ENCODE data around the gene ATP2B3.

Gene ATP2B3

GRCh38 chrX:153511784-153512500, 5.5 kb upstream of the ATP2B3 start:
- no peak for DNase-seq

- no peak for DNase-seq
These were observed 4.9 kb upstream of the ATP2B3 start for GRCh38 chrX:153512501-153512893.

DNA sequence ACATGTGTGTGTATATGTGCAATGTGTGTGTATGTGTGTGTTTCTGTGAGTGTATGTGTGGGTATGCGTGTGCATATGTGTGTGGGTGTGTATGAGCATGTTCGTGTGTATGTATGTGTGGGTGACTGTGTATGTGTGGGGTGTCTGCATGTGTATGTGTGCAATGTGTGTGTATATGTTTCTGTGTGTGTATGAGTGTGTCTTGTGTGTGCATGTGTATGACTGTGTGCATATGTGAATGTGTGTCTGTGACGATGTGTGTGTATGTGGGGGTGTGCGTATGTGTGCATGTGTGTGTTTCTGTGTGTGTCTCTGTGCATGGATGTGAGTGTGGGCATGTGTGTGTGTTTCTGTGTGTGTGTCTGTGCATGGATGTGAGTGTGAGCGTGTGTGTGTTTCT, 4.2 kb upstream of the ATP2B3 start:
- no peak for DNase-seq

DNA sequence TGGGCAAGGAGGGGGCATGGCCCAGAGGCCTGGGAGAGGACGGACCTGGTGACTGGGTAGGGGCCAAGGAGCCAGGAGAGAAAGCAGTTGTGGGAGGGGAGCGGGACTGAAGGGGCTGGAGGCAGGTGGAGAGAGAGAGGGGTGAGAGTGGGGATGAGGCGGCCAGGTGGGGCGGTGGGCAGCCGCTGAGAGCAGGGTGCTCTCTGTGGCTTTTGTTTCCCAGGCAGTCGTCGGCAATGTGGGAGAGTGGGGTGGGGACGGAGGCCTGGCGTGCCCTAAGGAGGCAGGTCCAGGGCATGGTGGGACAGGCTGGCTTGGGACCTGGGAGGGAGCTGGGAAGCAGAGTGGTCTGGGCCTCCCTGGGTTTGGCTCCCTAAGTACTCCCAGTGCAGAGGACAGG, 3.2 kb upstream of the ATP2B3 start:
- DNase-seq: no peak

DNA sequence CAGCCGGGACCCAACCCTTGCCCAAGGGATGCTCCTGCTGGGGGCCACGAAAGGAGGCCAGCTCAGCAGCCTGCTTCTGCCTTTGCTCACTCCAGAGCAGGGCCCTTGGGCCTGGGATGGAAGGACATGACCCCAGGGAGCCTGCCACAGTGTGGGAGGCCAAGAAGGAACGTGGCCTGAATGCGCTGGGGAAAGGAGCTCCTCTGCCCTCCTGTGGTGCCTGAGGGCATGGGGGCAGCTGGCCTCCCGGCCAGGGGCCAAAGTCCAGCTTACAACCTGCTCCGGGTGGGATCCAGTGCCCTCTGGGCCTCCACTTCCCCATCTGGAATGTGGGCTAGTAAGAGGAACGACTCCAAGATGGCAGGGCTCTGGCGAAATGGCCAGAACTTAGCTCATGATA, 2.0 kb upstream of the ATP2B3 start:
- DNase-seq: no peak

- DNase-seq: no peak
These were observed 1.4 kb upstream of the ATP2B3 start for GRCh38 chrX:153516073-153516472.

DNA sequence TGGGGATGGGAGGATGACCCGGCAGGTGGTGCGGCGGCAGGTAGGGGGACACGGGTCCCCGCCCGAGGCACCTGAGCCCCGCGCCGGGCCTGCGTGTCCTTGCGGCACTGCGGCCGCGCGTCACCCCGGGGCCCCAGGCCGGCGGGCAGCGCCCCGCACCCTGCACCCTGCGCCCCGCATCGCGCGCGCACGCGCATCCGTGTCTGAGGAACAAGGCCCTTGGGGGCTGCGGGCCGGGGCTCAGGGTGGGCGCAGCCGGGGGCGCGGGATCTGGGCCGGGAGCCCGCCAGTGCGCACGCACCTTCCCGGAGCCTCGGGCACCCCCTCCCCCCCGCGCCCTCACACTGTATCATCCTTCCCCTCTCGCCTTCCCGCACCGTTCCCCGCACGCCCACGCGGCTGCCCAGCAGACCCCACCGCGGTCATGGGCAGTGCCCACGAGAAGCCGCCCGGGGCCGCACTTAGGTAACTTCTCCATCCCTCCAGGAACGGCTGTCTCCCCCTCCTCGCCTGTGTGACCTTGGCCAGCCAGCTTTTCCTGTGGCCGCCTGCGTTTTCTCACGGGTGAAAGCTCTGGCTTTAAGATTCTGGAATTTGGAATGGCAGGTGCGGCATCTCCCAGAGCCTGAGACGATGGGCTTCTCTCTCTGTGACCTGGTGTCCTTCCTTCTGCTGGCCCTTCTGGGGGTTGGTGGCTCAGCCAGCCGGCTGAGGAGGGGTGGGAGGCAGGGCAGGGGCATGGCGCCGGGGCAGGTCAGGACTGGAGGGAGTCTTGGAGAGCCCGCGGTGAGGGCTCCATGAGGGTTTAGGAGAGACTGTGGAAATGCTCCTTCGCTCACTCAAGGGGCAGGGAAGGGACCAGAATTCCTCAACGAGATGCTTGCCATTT, 748 bp downstream of the ATP2B3 start:
- no peak for DNase-seq

- no peak for DNase-seq
These were observed 2.3 kb downstream of the ATP2B3 start for GRCh38 chrX:153519569-153520286.

DNA sequence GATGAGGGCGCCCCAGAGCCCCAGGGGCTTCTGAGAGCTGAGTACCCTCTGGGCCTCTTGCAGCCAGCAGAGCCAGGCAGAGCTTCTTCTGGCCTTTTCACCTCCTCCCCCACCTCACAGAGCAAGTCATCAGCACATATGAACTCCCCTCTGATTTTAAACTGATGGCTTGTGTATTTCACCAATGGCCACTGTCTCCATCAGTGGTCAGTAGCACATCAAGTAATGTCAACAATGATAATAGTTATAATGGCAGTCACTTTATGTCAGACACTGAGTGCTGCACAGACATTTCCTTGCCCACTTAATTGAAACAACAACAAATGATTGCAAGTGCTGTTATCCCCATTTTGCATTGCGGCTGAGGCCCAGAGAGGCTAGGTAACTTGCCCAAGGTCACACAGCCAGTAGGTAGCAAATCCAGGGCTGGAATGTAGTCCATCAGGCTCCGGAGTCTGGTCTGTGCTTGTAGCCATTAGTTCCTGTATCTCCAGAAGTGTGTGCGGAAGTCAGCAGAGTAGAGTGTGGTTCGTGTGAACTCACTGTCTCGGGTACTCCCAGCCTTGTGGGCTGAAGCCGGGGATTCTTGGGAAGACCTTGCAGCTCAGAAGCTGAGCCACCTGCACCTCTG, 3.0 kb downstream of the ATP2B3 start:
- DNase-seq: no peak

DNA sequence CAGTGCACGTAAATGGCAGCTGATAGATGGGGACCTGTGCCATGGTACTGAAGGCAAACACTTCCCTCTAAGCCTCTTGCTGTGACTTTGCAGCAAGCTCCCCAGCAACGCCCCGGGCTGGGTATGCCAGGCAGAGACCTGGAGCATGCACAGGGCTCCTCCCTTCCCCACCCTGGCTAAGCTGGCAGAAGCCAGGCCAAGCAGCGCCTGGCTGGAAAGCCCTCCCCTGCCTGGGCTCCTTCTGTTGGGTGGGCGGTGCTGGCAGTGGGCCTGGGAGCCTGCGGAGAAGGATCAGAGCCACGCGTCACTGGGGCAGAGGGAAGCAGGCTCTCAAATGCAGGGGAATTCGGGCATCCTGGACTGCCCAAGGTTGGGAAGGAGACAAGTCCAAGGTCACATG, 3.6 kb downstream of the ATP2B3 start:
- DNase-seq: peak; percentile 61

DNA sequence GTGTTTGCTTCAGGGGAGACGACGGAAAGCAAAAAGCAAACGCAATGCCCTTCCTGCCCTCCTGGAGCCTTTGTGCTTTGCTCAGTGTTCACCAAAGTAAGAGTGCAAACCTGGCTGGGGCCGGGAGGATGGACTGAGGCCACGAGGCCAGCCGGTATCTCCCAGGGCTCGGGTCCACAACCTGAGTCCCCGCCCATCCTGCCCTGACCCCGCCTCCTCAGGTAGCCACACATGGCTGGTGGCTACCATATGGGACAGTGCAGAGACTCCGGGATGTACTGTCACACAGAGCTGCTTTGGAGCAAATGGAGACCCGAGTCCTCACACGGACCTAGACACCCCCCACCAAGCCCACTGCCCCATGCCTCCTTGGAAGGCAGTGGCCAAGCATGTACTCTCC, 4.8 kb downstream of the ATP2B3 start:
- no peak for DNase-seq

GRCh38 chrX:153523269-153523668, 5.8 kb downstream of the ATP2B3 start:
- DNase-seq: no peak

GRCh38 chrX:153524234-153524633, 6.8 kb downstream of the ATP2B3 start:
- peak; percentile 79 for DNase-seq

DNA sequence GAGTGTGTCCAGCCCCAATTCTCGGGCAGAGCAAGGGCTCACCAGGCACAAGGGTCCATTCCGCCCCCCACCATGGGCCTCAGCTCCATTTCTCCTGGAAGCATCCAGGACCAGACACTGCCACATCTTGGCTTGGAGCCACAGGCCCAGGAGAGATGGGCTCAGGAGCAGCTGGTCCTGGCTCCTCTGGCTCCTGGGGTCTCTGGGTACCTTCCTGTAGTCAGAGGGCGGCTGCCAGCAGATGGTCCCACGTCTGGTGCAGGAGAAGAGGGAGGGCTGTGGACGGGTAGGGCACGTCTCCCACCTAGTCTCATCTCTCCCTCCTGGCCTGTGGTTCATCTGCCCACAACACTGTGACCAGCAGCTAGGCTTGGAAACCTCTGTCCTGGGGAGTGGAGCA, 8.0 kb downstream of the ATP2B3 start:
- DNase-seq: peak; percentile 71

GRCh38 chrX:153526042-153526441, 8.6 kb downstream of the ATP2B3 start:
- peak; percentile 89 for DNase-seq

DNA sequence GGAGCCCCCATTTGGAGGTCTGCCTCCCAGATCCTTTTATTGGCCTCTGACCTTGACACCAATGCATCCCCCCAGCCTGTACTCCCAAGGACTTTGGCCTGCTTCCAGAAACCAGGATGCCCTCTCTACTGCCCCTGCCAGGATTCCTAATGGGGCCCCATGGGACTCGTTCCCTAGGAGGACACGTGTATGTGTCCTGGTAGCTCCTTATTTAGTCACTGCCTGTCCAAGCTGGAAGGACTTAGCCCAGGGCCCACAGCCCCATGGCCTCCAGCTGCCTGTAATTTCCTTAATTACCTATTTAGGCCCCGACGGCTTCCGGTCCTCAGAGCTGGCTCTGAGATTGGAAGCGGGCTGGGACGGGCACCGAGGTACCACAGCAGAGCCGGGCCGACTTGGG, 9.4 kb downstream of the ATP2B3 start:
- DNase-seq: peak; percentile 76

DNA sequence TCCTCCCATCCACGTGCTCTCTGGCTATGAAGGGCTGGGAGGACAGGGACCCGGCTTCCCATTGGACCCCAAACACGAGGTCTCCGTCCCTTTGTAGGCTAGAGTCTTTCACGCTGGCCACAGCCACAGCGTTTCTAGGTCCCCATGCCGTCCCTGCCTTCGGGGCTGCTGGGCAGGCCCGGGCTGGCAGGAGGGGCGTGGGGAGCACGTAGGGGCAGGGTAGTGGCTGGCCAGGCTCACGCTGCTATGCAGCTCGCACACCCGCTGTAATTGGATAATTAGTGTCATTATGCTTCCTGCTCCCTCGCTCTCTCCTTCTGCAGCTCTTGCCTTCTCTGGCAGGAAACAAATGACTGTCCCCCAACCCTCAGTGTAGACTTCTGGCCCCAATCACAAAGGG, 9.8 kb downstream of the ATP2B3 start:
- peak; percentile 75 for DNase-seq

DNA sequence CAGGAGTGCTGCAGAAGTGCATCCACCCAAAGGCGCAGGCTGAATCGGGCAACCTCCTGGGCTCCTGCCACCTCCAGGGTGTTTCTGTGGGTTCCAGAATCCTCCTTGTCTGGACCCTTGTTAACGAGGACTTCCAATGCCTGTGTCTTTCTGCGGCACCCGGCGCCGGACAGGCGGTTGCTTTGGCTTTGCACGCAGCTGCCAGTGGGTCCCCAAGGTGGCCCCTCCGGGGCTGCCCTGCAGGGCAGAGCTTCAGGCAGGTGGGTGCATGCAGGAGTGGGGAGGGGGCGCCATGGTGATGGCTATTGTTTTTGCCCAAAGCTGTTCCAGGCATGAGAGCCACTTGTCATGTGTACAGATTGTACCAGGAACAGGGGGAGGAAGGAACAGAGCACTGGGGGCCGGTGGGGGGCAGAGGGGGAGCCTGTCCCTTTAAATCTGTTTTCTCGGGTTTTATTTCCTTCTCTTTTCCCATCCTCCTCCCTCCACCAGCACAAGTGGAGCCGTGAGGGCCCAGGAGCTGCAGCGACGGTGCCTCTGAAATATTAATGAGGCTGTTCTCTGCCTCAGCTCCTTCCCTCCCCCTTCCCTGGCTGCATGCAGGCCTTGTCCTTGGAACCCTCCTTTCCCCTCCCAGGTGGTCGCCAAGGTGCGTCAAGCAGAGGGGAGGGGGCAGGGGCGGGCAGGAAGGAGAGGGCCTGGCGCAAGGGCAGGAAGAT, 13.1 kb downstream of the ATP2B3 start:
- DNase-seq: no peak

DNA sequence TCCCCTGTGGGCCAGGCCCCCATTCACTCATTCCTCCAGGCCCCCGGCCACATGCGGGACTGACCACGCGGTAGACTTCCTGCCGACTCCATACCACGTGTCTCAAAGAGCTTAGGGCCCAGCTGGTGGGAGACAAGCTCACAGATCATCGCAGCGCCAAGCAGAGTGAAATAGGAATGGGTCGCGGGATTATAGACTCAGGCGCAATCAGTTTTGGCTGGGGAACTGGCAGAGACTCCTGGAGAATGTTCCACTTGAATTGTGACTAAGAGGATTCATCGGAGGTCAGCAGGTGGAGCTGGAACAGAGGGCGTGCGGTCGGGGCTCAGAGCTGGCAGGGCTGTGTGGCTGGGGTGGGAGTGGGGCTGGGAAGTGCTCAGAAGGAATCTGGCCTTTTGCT, 15.6 kb downstream of the ATP2B3 start:
- DNase-seq: peak; percentile 90

DNA sequence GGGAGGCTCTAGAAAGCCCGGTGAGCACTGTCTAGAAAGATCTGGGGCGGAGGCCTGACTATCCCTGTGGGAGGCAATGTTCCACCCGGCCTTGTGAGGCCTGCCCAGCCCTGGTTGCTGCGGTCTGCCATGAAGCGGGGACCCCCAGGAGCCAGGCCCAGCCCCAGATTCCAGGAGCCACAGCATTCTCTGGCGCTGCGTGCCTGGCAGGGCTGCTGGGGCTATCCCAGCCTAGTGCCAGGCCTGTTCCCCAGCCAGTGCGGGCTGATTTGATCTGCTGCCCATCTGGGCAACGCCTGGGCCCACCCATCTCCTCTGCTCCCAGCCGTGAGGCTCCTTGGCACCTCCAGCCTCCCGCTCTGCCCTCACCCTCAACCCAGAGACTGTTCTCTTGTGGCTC, 19.6 kb downstream of the ATP2B3 start:
- no peak for DNase-seq

- DNase-seq: peak; percentile 80
These were observed 20.3 kb downstream of the ATP2B3 start for GRCh38 chrX:153537526-153538295.

GRCh38 chrX:153538424-153538823, 21.0 kb downstream of the ATP2B3 start:
- peak; percentile 63 for DNase-seq

Data from NCI-H82 (cell line).